ENCODE measurements around the gene RPA3. TPM values are rescaled to one million over a fixed set of nuclear protein-coding genes. Genes with fewer than 3 reads are reported as not detected.

RPA3 gene
- total and polyA plus RNA-seq, 2 of the 13 experiments (the other 11 are each of a cell fraction or from before 2014, with no cell fraction given): 38.3 to 154 TPM

GRCh38 chr7:7647495-7648036, 70.8 kb downstream of the RPA3 start (continued):
- no peak for TF ChIP-seq YEATS4 (CRISPR knock-in tag; IDR thresholded peaks at IDR 0.05; ENCODE audit: borderline replicate concordance)
- peak; percentile 22; the same call in 1 of the 2 replicates for TF ChIP-seq HOXA3 (CRISPR knock-in tag; IDR thresholded peaks at IDR 0.05)
- TF ChIP-seq ZNF570 (CRISPR knock-in tag; IDR thresholded peaks at IDR 0.05; ENCODE audit: borderline replicate concordance): no peak
- TF ChIP-seq TOPORS (CRISPR knock-in tag; IDR thresholded peaks at IDR 0.05): no peak
- 0 out of 2 replicates have a peak, but pooled peaks have one; percentile 39 for TF ChIP-seq ZNF136 (CRISPR knock-in tag; IDR thresholded peaks at IDR 0.05; ENCODE audit: low read depth)
- no peak for TF ChIP-seq NFKB2 (CRISPR knock-in tag; IDR thresholded peaks at IDR 0.05; ENCODE audit: borderline replicate concordance)
- no peak for TF ChIP-seq ZBTB2 (CRISPR knock-in tag; IDR thresholded peaks at IDR 0.05; ENCODE audit: low read depth)
- no peak for TF ChIP-seq SOX6 (IDR thresholded peaks at IDR 0.05)
- TF ChIP-seq SOX6 (CRISPR knock-in tag; IDR thresholded peaks at IDR 0.05): peak; percentile 64
- 0 out of 2 replicates have a peak, but pooled peaks have one; percentile 34 for TF ChIP-seq NR2C2 (CRISPR knock-in tag; IDR thresholded peaks at IDR 0.05; ENCODE audit: borderline replicate concordance)
- no peak for TF ChIP-seq SOX13 (IDR thresholded peaks at IDR 0.05)
- TF ChIP-seq SOX13 (CRISPR knock-in tag; conservative IDR thresholded peaks at IDR 0.05 in 1 of 2, IDR thresholded peaks at IDR 0.05 in 1 of 2): peak in 1 of 2 experiments; percentile 42; a peak in 2 of 4 replicates
- TF ChIP-seq, protein P1, sequence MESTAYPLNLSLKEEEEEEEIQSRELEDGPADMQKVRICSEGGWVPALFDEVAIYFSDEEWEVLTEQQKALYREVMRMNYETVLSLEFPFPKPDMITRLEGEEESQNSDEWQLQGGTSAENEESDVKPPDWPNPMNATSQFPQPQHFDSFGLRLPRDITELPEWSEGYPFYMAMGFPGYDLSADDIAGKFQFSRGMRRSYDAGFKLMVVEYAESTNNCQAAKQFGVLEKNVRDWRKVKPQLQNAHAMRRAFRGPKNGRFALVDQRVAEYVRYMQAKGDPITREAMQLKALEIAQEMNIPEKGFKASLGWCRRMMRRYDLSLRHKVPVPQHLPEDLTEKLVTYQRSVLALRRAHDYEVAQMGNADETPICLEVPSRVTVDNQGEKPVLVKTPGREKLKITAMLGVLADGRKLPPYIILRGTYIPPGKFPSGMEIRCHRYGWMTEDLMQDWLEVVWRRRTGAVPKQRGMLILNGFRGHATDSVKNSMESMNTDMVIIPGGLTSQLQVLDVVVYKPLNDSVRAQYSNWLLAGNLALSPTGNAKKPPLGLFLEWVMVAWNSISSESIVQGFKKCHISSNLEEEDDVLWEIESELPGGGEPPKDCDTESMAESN (CRISPR knock-in tag; conservative IDR thresholded peaks at IDR 0.05): no peak
- TF ChIP-seq SALL1 (CRISPR knock-in tag; IDR thresholded peaks at IDR 0.05): peak; percentile 55; the same call in 1 of the 2 replicates
- TF ChIP-seq, protein P2, sequence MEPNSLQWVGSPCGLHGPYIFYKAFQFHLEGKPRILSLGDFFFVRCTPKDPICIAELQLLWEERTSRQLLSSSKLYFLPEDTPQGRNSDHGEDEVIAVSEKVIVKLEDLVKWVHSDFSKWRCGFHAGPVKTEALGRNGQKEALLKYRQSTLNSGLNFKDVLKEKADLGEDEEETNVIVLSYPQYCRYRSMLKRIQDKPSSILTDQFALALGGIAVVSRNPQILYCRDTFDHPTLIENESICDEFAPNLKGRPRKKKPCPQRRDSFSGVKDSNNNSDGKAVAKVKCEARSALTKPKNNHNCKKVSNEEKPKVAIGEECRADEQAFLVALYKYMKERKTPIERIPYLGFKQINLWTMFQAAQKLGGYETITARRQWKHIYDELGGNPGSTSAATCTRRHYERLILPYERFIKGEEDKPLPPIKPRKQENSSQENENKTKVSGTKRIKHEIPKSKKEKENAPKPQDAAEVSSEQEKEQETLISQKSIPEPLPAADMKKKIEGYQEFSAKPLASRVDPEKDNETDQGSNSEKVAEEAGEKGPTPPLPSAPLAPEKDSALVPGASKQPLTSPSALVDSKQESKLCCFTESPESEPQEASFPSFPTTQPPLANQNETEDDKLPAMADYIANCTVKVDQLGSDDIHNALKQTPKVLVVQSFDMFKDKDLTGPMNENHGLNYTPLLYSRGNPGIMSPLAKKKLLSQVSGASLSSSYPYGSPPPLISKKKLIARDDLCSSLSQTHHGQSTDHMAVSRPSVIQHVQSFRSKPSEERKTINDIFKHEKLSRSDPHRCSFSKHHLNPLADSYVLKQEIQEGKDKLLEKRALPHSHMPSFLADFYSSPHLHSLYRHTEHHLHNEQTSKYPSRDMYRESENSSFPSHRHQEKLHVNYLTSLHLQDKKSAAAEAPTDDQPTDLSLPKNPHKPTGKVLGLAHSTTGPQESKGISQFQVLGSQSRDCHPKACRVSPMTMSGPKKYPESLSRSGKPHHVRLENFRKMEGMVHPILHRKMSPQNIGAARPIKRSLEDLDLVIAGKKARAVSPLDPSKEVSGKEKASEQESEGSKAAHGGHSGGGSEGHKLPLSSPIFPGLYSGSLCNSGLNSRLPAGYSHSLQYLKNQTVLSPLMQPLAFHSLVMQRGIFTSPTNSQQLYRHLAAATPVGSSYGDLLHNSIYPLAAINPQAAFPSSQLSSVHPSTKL (CRISPR knock-in tag; IDR thresholded peaks at IDR 0.05): peak; percentile 56
- 0 out of 2 replicates have a peak, but pooled peaks have one; percentile 16 for TF ChIP-seq TFE3 (CRISPR knock-in tag; IDR thresholded peaks at IDR 0.05)
- no peak for TF ChIP-seq CREB1 (IDR thresholded peaks at IDR 0.05)
- no peak for TF ChIP-seq CREB1 (CRISPR knock-in tag; IDR thresholded peaks at IDR 0.05)

Data from HepG2 (cell line).